Right ventricle myocardium superior (tissue), 1 donor: ENCODE measurements around the gene LPAR5. TPM values are rescaled to one million over a fixed set of nuclear protein-coding genes. Genes with fewer than 3 reads are reported as not detected.

Experiments
- ATAC-seq: fragments of 200-7000 bp; cut with Tn5 transposase; one replicate; pipeline ENCODE4 v1.9.1; 2020; ENCODE audit warnings: mild to moderate bottlenecking; ENCODE audit not compliant: poor library complexity
- DNase-seq: peaks from one replicate; pipeline ENCODE4 v3.0.0-alpha.2; 2020
- intact Hi-C: fragments of 100-400 bp; cut with DNase I; formaldehyde crosslinking; loops from one replicate; pipeline ENCODE4 v1.11.2; 2022
- total RNA-seq: library from RNA; stranded (reverse); fragmentation: NEBNext Ultra II Directional; extraction: Animal tissue kit (Norgen Biotek cat#: 25700); gene quantifications from one replicate; pipeline ENCODE4 v1.2.1, GENCODE V29; 2021
- donor health status: DM: no; HTN: yes; CAD: no; lungs with severe emphysema.

LPAR5 gene
- total RNA-seq, 1 donor from 2014 or later, result 7.3 TPM

- DNase-seq, result no peak
- peak; percentile 21 for ATAC-seq
- intact Hi-C loops, result no loop called here
Observed at GRCh38 chr12:6582196-6582595, 53.6 kb downstream of the LPAR5 start.

- no peak for ATAC-seq
- DNase-seq, result no peak
- intact Hi-C loops, result no loop called here
Observed at GRCh38 chr12:6575648-6576047, 60.1 kb downstream of the LPAR5 start.

GRCh38 chr12:6574576-6575295 lies 61.0 kb downstream of the LPAR5 start:
- DNase-seq, result no peak
- no peak for ATAC-seq
- intact Hi-C loops, result no loop called here

- intact Hi-C loops, result no loop called here
- no peak for ATAC-seq
- no peak for DNase-seq
Observed at GRCh38 chr12:6573001-6573400, 62.8 kb downstream of the LPAR5 start.

- peak; percentile 63 for DNase-seq
- intact Hi-C loops, result no loop called here
- no peak for ATAC-seq
Observed at GRCh38 chr12:6570264-6570887, 65.4 kb downstream of the LPAR5 start.

GRCh38 chr12:6569786-6570185 lies 66.0 kb downstream of the LPAR5 start:
- DNase-seq (no peak), ATAC-seq (no peak)
- intact Hi-C loops, result no loop called here

GRCh38 chr12:6569312-6569711 lies 66.4 kb downstream of the LPAR5 start:
- ATAC-seq, result no peak
- intact Hi-C loops, result no loop called here

More at GRCh38 chr12:6569312-6569711, 66.4 kb downstream of the LPAR5 start:
- DNase-seq, result no peak

Other genes starting within 250 kb of the LPAR5 start
- 0.30 TPM for gene CD27, start 191.0 kb downstream of the LPAR5 start, total RNA-seq
- gene TAPBPL, start 183.9 kb downstream of the LPAR5 start, total RNA-seq, result 11.1 TPM
- 3.2 TPM for gene VAMP1, start 165.3 kb downstream of the LPAR5 start, total RNA-seq
- 280 TPM for gene MRPL51, start 142.7 kb downstream of the LPAR5 start, total RNA-seq
- 8.9 TPM for gene NCAPD2, start 141.9 kb downstream of the LPAR5 start, total RNA-seq
- 4,109 TPM for gene GAPDH, start 101.4 kb downstream of the LPAR5 start, total RNA-seq
- gene IFFO1, start 79.9 kb downstream of the LPAR5 start, total RNA-seq, result 14.1 TPM
- gene NOP2, start 67.7 kb downstream of the LPAR5 start, total RNA-seq, result 14.8 TPM
- 142 TPM for gene CHD4, start 28.6 kb downstream of the LPAR5 start, total RNA-seq
- gene ACRBP, start 11.5 kb upstream of the LPAR5 start, total RNA-seq, result 0.51 TPM
- 25.3 TPM for gene ING4, start 27.2 kb upstream of the LPAR5 start, total RNA-seq
- 23.0 TPM for gene ZNF384, start 53.4 kb upstream of the LPAR5 start, total RNA-seq
- 0.35 TPM for gene PIANP, start 64.9 kb upstream of the LPAR5 start, total RNA-seq
- gene COPS7A, start 88.1 kb upstream of the LPAR5 start, total RNA-seq, result 70.4 TPM
- gene MLF2, start 117.2 kb upstream of the LPAR5 start, total RNA-seq, result 153 TPM
- 108 TPM for gene PTMS, start 130.4 kb upstream of the LPAR5 start, total RNA-seq
- 0.22 TPM for gene LAG3, start 136.6 kb upstream of the LPAR5 start, total RNA-seq
- gene CD4, start 153.6 kb upstream of the LPAR5 start, total RNA-seq, result 10.4 TPM
- gene GPR162, start 185.9 kb upstream of the LPAR5 start, total RNA-seq, result 4.4 TPM
- gene P3H3, start 192.4 kb upstream of the LPAR5 start, total RNA-seq, result 10.0 TPM
- 2.9 TPM for gene GNB3, start 205.0 kb upstream of the LPAR5 start, total RNA-seq
- 1.3 TPM for gene CDCA3, start 215.3 kb upstream of the LPAR5 start, total RNA-seq
- gene USP5, start 216.2 kb upstream of the LPAR5 start, total RNA-seq, result 63.0 TPM
- 804 TPM for gene TPI1, start 231.6 kb upstream of the LPAR5 start, total RNA-seq
- 3.2 TPM for gene SPSB2, start 237.3 kb upstream of the LPAR5 start, total RNA-seq